GM18511 (cell line): Measurements from ENCODE around the gene APBB2.
"Not testable (repeated sequence)": the region's sequence is repeated elsewhere in the genome, so short reads cannot be mapped to it uniquely, and the experiment has no call there.

Experiments used
- ATAC-seq: cut with Tn5 transposase; IDR thresholded peaks from one replicate; pipeline ENCODE4 v1.9.1; 2021; ENCODE audit warnings: mild to moderate bottlenecking, moderate library complexity; ENCODE audit not compliant: unreplicated experiment

Gene APBB2

GRCh38 chr4:41029098-41029497 lies 185.2 kb downstream of the APBB2 start:
- no peak for ATAC-seq

GRCh38 chr4:41028392-41029076 lies 185.8 kb downstream of the APBB2 start:
- peak; percentile 81 for ATAC-seq

- no peak for ATAC-seq
These were observed 187.4 kb downstream of the APBB2 start for GRCh38 chr4:41026971-41027370.

GRCh38 chr4:41025824-41026223 lies 188.5 kb downstream of the APBB2 start:
- no peak for ATAC-seq

GRCh38 chr4:41024556-41025491 lies 189.5 kb downstream of the APBB2 start:
- ATAC-seq = no peak

GRCh38 chr4:41022116-41022515 lies 192.2 kb downstream of the APBB2 start:
- ATAC-seq = no peak

GRCh38 chr4:41015016-41015675 lies 199.2 kb downstream of the APBB2 start:
- no peak for ATAC-seq

GRCh38 chr4:41014158-41014557 lies 200.2 kb downstream of the APBB2 start:
- no peak for ATAC-seq

GRCh38 chr4:41013746-41014145 lies 200.6 kb downstream of the APBB2 start:
- ATAC-seq = no peak

GRCh38 chr4:41012911-41013310 lies 201.4 kb downstream of the APBB2 start:
- no peak for ATAC-seq

- no peak for ATAC-seq
These were observed 202.0 kb downstream of the APBB2 start for GRCh38 chr4:41012293-41012692.

GRCh38 chr4:41009411-41009810 lies 204.9 kb downstream of the APBB2 start:
- ATAC-seq = no peak

- no peak for ATAC-seq
These were observed 208.2 kb downstream of the APBB2 start for GRCh38 chr4:41006141-41006540.

GRCh38 chr4:41002309-41002708 lies 212.0 kb downstream of the APBB2 start:
- ATAC-seq = no peak

GRCh38 chr4:41000356-41000755 lies 214.0 kb downstream of the APBB2 start:
- no peak for ATAC-seq

- ATAC-seq = no peak
These were observed 215.5 kb downstream of the APBB2 start for GRCh38 chr4:40998675-40999358.

- no peak for ATAC-seq
These were observed 218.5 kb downstream of the APBB2 start for GRCh38 chr4:40995850-40996249.

- ATAC-seq = not testable (repeated sequence)
These were observed 220.0 kb downstream of the APBB2 start for GRCh38 chr4:40994321-40994720.

- ATAC-seq = not testable (repeated sequence)
These were observed 221.0 kb downstream of the APBB2 start for GRCh38 chr4:40993296-40993693.

- ATAC-seq = peak; percentile 66
These were observed 221.7 kb downstream of the APBB2 start for GRCh38 chr4:40992472-40993295.
